NCI-H2029 (cell line): ENCODE data around the gene STK11IP.

Experiments
- DNase-seq: peaks from one replicate; lab custom pipeline; 2025; lab: John Stamatoyannopoulos, UW

The STK11IP gene

DNA sequence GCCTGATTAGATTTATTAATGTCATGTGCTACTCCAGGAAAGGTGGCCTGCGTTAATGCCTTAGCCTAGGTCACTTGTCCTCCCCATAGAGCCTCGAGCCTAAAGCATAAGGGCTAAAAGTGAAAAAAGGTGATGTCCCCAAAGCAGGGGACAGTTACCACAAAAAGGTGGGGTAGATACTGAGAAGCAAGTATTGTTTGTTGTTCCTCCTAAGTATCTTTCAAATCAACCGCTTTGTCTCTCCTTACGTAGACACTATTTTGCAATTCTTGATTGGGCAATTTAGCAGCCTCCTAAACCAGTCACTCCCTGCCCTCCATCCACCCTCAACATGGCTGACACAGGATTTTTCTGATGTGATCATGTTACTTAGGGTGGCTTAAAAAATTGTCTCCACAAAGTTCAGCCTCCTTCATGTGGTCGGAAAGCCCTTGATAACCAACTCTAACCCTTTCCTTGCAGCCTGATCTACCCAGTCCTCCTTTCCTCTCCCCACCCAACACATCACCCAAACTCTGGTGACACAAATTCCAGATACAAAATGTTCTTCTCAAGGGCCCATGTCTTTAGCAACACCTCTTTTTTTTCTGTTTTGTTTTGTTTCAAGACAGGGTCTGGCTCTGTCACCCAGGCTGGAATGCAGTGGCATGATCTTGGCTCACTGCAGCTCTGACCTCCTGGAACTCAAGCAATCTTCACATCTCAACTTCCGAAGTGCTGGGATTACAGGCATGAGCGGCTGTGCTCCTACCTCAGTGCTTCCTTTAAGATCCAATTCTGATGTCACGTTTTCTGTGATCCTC, 18.6 kb upstream of the STK11IP start:
- no peak for DNase-seq

DNA sequence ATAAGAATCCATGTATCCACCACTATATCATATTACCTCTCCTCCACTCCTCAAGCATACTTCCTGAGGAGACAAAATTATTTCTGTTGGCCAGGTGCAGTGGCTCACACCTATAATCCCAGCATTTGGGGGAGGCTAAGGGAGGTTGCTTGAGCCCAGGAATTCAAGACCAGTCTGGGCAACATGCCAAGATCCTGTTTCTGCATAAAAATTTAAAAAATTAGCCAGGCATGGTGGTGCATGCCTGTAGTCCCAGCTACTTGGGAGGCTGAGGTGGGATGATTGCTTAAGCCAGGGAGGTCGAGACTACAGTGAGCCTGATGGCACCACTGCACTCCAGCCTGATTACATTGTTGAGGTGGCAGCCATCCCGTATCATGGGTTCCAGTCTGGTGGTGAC, 16.3 kb upstream of the STK11IP start:
- DNase-seq = no peak

DNA sequence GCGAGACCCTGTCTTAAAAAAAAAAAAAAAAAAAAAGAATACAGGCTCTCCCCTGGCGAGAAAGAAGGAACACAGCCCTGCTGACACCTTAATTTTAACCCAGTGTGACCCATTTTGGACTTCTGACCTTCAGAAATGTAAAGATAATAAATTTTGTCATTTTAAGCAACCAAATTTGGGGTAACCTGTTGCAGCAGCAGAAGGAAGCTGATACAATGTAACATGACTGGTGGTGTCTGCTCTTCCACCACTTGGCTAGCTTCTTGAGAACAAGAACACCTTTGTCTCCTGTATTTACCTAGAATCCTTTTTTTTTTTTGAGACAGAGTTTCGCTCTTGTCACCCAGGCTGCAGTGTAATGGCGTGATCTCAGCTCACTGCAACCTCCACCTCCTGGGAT, 6.6 kb upstream of the STK11IP start:
- no peak for DNase-seq

DNA sequence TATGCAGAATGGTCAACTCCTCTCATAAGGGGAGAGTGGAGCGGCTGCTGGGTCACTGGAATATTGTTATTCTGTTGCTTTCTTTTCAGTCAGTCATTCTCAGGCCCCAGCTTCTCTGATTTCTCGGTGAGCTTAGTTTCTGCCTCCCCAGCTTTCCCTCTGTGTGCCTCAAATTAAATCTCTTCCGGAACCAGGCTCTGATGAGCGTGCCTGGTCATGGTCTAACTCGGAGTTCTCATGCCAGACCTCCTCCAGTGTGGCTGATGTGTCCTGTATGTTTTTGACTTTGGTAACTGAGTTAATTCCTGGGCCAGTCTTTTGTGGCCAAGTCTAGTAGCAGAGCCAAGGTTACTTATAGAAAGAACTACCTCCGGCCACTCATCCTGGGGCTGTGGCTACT, 4.9 kb upstream of the STK11IP start:
- DNase-seq = no peak

DNA sequence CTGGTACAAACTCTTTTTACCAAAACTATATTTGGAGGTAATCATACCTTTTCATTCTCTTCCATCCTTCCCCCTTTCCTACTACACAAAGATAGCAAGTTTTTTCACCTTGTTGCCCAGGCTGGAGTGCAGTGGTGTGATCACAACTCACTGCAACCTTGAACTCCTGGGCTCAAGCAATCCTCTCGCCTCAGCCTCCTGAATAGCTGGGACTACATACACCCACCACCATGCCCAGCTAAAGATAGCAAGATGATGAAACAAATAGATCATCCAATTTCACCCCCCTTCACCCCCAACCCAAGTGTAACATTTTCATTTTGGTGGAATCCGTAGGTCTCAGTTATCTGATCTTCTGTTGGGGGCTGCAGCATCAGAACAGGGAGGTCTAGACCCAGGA, 4.5 kb upstream of the STK11IP start:
- DNase-seq = no peak

DNA sequence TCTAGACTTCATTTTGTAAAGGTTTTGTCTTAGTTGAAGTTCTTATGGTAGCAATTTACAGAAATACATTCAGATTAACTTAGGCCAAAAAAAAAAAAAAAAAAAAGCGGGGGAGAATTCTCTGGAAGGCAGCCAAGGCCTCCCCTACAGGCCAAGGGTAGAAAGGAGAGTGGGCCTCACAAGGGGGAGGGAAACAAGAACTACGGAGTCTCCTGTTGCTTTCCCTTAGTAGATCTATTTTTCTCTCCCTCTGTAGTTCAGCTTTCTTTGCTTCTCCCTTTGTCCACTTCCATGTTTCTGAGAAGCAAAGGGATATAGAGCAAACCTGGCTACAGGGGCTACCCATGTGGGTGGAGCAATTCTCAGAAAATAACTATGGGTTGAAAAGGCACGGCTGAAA, 2.4 kb upstream of the STK11IP start:
- no peak for DNase-seq

DNA sequence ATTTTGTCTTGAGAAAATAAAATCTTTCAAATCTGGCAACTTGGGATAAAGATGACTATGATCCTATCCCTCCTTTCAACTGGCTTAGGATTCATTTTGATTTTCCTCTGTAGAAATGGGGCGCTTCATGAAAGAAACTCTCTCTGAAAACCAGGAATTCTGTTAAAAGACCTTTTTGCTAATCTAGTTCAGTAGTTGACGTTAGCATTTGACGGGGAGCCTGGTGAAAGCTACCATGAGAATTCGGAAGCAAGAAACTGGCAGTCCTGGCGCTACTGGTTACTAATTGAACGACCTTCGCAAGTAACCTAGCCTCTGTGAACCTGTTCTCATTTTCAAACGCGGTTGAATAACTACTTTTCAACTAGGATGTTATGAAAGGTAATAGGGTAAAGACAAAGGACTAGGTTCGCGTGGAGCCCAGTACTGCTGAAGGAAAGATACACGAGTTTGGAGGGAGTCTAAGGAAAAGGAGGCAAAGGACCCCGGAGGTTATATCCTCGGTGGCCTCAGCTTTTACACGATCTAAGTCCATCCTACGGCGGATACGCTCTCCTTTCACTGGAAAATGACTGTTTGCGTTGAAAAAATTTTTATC, 604 bp upstream of the STK11IP start:
- no peak for DNase-seq

DNA sequence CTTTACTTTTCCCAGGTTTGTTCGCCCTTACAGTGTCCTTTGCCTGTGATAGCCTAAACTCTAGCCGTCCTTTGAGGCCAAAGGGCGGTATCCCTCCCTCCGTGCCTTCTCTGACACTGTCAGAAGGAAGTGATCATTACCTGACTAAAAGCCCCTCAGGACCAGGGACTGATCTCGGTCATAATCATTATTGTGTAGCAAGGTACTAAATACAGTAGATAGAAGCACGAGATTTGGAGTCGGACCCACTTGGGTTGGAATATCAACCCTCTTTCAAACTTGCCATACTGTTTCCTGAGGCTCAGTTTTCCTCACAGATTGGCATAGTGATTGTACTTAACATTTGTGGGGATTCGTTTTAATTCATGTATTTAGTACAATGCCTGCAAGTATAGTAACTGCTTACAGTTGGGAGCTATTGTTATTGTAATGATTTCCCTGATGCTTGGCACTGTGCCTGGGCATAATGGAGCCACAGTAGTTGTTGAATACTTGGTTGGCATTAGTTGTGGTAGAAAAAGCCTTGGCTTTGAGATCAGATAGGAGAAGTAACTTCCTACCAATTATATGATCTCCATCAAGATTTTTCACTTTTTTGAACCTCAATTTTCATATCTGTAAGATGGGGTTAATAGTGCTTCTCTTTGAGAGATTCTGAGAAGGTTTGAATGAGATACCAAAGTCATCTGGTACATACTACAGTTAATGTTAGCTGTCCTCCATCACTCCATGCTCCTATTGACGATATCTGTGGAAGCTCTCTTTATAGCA, 836 bp downstream of the STK11IP start:
- DNase-seq = peak; percentile 1

DNA sequence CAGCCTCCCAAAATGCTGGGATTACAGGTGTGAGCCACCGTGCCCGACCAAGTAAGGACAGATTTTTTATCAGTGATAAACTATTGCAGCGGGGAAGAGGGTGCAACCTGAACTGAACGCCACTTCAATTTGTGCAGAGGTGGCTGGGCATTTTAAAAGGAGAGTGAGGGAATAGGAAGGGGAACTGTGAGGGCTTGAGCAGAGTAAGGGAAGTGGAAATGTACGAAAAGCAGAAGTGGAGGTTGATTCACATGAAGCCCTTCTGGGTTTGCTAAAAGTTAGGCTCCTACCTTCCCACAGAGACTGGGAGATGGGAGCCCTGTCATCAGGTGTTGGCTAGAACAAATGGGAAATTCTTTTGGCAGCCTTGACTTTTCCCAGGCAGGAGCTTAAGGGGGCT, 6.1 kb downstream of the STK11IP start:
- no peak for DNase-seq

DNA sequence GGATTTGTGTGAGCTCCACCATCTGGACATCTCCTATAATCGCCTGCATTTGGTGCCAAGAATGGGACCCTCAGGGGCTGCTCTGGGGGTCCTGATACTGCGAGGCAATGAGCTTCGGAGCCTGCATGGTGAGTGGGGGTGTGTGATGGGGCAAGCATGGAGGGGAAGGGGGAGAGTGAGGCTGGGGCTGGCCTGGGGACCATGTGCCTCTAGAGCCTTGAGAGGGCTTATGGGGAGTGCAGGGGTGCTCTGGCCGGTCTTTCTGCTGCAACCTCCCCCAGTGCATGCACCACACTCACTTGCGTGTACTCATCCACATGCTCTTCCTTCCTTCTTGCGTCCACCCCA, 7.9 kb downstream of the STK11IP start:
- DNase-seq = no peak

DNA sequence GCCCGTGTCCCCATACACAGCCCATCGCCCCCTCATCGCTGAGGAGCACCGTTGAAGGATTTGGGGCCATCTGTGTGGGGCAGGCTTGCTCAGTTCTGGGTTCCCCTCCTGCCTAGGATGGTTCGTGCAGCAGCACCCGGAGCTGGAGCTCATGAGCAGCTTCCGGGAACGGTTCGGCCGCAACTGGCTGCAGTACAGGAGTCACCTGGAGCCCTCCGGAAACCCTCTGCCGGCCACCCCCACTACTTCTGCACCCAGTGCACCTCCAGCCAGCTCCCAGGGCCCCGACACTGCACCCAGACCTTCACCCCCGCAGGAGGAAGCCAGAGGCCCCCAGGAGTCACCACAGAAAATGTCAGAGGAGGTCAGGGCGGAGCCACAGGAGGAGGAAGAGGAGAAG, 10.3 kb downstream of the STK11IP start:
- DNase-seq = no peak

DNA sequence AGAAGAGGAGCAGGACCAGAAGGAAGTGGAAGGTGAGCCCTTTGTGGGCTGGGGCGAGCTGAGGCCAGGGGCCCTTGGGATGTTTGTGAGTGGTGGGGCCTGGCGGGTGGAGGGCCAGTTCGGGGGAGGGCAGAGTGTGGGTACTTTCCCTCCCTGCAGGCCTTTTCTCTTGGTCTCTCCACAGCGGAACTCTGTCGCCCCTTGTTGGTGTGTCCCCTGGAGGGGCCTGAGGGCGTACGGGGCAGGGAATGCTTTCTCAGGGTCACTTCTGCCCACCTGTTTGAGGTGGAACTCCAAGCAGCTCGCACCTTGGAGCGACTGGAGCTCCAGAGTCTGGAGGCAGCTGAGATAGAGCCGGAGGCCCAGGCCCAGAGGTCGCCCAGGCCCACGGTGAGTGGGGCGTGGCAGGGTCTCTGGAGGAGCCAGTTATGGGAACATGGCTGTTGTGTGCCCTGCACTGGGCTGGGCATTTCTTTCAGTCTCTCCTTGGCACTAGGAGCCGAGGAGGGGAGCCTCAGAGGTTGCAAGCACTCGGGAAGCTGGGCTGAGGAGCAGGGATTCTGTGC, 10.8 kb downstream of the STK11IP start:
- DNase-seq = no peak

DNA sequence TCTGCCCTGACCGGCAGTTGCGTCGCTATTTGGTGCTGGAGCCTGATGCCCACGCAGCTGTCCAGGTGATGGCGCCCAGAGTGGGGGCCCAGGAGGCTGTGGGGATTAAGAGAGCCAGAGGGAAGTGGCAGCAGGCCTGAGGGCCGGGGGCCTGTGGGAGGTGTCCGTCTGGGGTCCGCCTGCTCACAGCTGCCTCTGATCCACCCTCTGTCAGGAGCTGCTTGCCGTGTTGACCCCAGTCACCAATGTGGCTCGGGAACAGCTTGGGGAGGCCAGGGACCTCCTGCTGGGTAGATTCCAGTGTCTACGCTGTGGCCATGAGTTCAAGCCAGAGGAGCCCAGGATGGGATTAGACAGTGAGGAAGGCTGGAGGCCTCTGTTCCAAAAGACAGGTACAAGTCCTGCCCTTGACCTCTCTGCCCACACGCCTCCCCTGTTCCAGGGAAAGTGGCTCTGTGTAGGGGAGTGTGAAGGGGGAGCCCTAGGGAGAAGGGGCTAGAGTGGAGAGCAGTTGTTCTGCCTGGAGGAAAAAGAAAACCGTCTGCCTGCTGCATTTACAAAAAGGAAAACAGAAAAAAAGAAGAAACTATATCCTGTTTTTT, 11.6 kb downstream of the STK11IP start:
- no peak for DNase-seq

DNA sequence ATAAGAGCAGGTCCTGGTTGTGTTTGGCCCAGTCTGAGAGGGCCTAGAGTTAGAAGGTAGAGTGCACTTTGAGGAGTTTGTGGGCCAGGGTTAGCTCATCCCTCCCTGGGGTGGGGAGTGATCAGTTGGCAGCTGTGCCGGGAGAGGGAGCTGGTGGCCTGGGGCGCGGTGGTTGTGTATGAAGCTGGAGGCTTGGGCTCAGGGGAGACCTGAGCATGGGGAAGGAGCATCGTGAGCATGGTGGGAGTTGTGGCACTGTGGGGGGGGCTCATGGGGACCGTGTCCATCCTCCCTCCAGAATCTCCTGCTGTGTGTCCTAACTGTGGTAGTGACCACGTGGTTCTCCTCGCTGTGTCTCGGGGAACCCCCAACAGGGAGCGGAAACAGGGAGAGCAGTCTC, 13.6 kb downstream of the STK11IP start:
- no peak for DNase-seq

DNA sequence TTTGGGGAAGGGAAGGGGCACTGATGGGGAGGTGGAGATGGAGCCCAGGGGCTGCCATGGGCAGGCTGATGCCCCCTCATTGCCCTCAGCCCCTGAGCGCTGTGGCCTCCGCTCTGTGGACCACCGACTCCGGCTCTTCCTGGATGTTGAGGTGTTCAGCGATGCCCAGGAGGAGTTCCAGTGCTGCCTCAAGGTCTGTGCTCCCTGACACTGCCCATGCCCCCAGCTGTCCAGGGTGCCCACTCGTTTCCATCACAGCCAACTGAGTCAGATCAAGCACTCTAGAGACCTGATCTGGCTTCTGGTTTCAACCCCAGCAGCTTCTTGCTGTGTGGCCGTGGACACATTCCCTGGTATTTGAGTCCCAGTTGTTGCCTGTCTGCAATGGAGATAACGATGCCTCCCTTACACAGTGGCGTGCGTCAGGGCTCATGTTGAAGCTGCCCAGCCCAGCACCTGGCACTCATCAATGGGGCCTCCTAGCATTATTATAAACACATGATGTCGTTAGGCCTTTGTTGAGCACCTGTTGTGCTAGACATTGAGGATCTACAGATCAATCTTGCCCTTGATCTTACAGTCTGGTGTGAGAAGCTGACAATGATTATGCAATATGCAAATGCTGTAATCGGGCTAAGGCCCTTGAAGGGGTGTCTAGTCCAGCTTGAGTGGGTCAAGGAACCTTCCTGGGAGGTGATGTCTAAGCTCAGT, 14.4 kb downstream of the STK11IP start:
- DNase-seq = no peak

DNA sequence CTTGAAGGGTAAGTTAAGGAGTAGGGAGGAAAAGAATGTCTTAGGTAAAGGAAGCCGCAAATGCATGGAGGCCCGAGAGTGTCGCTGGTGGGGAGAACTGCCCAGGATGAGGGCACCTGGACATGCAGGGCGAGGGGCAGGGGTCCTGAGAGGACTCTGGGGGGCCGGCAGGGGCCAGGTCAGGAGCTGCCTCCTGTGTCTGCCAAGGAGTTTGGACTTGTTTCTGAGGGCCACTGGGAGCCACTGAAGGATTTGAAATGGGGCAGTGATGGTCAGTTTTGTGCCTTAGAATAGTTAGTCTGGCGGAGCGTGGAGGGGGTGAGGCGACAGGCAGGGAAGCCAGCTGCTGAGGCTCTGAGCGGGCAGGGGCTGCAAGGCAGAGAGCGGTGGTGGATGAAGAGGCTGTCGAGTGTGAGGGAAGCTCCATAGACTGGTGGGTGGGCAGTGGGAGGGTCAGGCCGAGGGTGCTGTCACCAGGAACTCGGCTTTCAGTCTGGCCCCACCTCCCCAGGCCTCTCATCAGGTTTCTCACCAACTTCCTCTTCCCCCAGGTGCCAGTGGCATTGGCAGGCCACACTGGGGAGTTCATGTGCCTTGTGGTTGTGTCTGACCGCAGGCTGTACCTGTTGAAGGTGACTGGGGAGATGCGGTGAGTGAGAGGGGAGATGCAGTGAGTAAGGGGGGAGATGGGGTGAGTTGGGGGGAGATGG, 15.1 kb downstream of the STK11IP start:
- DNase-seq = peak; percentile 3

DNA sequence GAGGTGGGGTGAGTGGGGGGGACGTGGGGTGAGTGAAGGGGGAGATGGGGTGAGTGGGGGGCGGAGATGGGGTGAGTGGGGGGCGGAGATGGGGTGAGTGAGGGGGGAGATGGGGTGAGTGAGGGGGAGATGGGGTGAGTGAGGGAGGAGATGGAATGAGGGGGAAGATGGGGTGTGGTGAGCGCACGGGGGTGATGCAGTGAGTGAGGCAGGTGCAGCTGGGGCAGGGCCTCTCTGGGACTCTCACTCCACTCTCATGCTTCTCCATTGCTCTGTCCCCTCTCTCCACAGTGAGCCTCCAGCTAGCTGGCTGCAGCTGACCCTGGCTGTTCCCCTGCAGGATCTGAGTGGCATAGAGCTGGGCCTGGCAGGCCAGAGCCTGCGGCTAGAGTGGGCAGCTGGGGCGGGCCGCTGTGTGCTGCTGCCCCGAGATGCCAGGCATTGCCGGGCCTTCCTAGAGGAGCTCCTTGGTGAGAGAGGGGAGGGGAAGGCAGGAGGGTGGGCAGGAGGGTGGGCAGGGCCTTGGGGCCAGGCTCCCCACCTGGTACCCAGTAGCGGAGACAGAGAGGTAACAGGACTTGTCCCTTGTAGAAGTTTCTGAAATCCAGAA, 15.9 kb downstream of the STK11IP start:
- no peak for DNase-seq

DNA sequence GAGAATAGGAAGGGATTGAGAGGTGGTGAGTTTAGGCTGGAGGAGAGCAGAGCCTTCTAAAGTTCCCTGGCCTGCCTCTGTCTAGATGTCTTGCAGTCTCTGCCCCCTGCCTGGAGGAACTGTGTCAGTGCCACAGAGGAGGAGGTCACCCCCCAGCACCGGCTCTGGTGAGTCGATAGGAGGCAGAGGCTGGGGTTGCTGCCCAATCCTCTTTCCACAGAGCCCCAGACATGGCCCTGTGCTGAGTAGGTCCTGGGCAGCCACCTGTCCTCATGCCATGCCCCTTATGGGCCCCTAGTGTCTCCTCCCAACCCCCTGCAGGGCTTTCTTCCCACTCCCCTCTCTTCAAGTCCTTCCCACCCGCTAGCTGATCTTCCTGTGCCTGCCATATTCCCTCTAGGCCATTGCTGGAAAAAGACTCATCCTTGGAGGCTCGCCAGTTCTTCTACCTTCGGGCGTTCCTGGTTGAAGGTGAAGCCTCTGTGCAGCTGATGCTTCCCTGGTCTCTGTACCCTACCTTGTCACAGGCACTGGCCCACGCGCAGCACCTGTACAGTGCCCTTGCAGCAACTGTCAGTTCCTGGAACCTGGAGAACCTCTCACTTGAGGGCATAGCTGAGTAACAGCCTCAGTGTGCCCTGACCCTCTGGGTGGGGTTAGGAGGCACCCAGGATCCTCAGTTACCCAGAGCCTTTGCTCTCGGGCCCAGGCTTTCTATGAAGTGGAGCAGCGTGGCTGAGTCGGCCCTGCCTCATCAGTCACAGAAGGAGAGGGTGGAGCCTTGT, 16.6 kb downstream of the STK11IP start:
- DNase-seq = no peak

DNA sequence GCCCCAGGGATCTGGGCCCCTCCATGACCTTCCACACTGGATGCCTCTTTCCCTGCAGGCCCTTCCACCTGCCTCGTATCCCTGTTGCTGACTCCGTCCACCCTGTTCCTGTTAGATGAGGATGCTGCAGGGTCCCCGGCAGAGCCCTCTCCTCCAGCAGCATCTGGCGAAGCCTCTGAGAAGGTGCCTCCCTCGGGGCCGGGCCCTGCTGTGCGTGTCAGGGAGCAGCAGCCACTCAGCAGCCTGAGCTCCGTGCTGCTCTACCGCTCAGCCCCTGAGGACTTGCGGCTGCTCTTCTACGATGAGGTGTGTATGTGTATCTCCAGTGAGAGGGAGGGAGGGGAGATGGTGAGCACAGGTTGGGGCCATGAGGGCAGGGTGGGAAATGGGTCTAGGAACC, 17.4 kb downstream of the STK11IP start:
- no peak for DNase-seq

DNA sequence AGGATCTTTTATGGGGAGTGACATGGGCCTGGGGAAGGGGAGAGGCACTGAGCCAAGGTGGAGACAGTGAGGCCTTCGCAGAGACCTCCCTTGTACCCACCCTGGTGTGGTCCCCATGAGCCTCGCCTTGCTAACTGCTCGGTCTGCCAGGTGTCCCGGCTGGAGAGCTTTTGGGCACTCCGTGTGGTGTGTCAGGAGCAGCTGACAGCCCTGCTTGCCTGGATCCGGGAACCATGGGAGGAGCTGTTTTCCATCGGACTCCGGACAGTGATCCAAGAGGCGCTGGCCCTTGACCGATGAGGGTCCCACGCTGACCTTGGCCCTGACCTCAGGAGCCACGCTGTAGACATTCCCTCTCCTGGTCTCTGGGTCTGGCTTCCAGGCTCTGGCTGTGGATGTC, 18.2 kb downstream of the STK11IP start:
- no peak for DNase-seq
